ENCODE results near the gene MPDZ. TPM values are rescaled to one million over a fixed set of nuclear protein-coding genes. Genes with fewer than 3 reads are reported as not detected.

The MPDZ gene
- total RNA-seq, 1 donor from 2014 or later: 38.8 TPM

- Histone ChIP-seq H3K9me3 (no peaks in the 10 kb centered on the region), H3K27me3 (no peaks in the 10 kb centered on the region), H3K36me3 (no peaks in the 10 kb centered on the region), H3K4me3 (no peak overlapping the region), H3K27ac (peak overlapping the region; percentile 39), H3K4me1 (peaks cover 20% of the 10 kb centered on the region)
- intact Hi-C loops (cut with DNase I): no loop called here
- TF ChIP-seq CTCF (IDR thresholded peaks at IDR 0.05) (no peak), POLR2A (IDR thresholded peaks at IDR 0.05) (no peak), POLR2AphosphoS5 (IDR thresholded peaks at IDR 0.05; ENCODE audit: insufficient read depth in 1 of 2, low read depth in 1 of 2) (peak in 1 of 2 donors; percentile 75)
- DNase-seq (ENCODE audit: extremely low spot score in 2 of 2): no peak
Measured at GRCh38 chr9:13267743-13268142, 11.7 kb downstream of the MPDZ start.

GRCh38 chr9:13266167-13266566, 13.3 kb downstream of the MPDZ start:
- Histone ChIP-seq H3K4me3 (no peak overlapping the region), H3K27ac (peak overlapping the region; percentile 24), H3K36me3 (no peaks in the 10 kb centered on the region), H3K4me1 (peaks cover 20% of the 10 kb centered on the region), H3K9me3 (no peaks in the 10 kb centered on the region), H3K27me3 (no peaks in the 10 kb centered on the region)
- no peak for DNase-seq (ENCODE audit: extremely low spot score in 2 of 2)
- TF ChIP-seq POLR2AphosphoS5 (IDR thresholded peaks at IDR 0.05; ENCODE audit: insufficient read depth in 1 of 2, low read depth in 1 of 2): no peak
- no peak for TF ChIP-seq POLR2A (IDR thresholded peaks at IDR 0.05)
- TF ChIP-seq CTCF (IDR thresholded peaks at IDR 0.05): no peak
- intact Hi-C loops (cut with DNase I): no loop called here

- DNase-seq (ENCODE audit: extremely low spot score in 2 of 2): no peak
- intact Hi-C loops (cut with DNase I): no loop called here
- no peaks in the 10 kb centered on the region for H3K9me3 ChIP-seq
- no peaks in the 10 kb centered on the region for H3K36me3 ChIP-seq
- H3K27me3 ChIP-seq: no peaks in the 10 kb centered on the region
- H3K27ac ChIP-seq: no peak overlapping the region
- H3K4me1 ChIP-seq: peaks cover 20% of the 10 kb centered on the region
- no peak overlapping the region for H3K4me3 ChIP-seq
- no peak for TF ChIP-seq POLR2A (IDR thresholded peaks at IDR 0.05)
- TF ChIP-seq CTCF (IDR thresholded peaks at IDR 0.05): no peak
- TF ChIP-seq POLR2AphosphoS5 (IDR thresholded peaks at IDR 0.05; ENCODE audit: insufficient read depth in 1 of 2, low read depth in 1 of 2): no peak
Measured at GRCh38 chr9:13264788-13265187, 14.7 kb downstream of the MPDZ start.

DNA sequence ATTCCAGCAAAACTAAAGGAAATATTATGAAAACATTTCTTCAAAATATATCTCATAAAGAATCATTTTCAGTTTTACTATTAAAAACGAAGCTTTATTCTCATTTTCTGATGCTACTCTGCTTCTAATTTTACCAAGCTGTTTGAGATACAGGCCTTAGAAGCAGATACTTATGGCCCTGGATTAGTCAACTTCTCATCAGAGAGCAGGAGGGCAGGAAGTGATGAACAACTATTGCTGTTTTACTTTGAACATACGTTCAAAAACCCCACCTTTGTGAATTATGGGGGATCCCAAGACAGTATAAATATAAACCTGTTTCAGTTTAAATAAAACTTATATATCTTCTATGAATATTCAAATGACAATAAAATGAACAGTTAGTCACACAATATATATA, 16.0 kb downstream of the MPDZ start:
- intact Hi-C loops (cut with DNase I): no loop called here
- Histone ChIP-seq H3K36me3 (no peaks in the 10 kb centered on the region), H3K9me3 (no peaks in the 10 kb centered on the region), H3K4me1 (peaks cover 20% of the 10 kb centered on the region), H3K27me3 (no peaks in the 10 kb centered on the region), H3K4me3 (no peak overlapping the region), H3K27ac (no peak overlapping the region)
- TF ChIP-seq POLR2AphosphoS5 (IDR thresholded peaks at IDR 0.05; ENCODE audit: insufficient read depth in 1 of 2, low read depth in 1 of 2) (no peak), CTCF (IDR thresholded peaks at IDR 0.05) (no peak), POLR2A (IDR thresholded peaks at IDR 0.05) (no peak)
- no peak for DNase-seq (ENCODE audit: extremely low spot score in 2 of 2)

DNA sequence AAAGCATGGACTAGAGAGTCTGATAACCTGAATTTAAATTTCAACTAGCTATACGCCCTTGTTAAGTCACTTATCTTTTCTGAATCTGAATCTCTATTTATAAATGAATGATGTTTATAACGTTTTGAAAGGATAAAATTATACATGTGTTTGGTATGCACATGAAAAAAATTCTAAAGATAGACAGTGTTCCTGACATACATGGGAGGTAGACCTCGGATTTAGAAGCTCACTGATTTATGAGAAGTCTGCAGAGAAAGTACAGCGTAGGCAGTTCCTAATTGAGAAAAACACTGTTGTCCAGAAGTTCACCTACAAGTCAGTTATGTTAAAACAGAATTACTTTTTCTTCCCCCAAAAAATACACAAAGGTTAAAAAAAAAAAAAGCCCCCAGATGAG, 26.6 kb downstream of the MPDZ start:
- no peak overlapping the region for H3K4me3 ChIP-seq
- TF ChIP-seq POLR2A (IDR thresholded peaks at IDR 0.05) (no peak), POLR2AphosphoS5 (IDR thresholded peaks at IDR 0.05; ENCODE audit: insufficient read depth in 1 of 2, low read depth in 1 of 2) (no peak), CTCF (IDR thresholded peaks at IDR 0.05) (no peak)
- no peak overlapping the region for H3K27ac ChIP-seq
- H3K27me3 ChIP-seq: no peaks in the 10 kb centered on the region
- intact Hi-C loops (cut with DNase I): no loop called here
- DNase-seq (ENCODE audit: extremely low spot score in 2 of 2): no peak
- H3K4me1 ChIP-seq: no peaks in the 10 kb centered on the region
- H3K9me3 ChIP-seq: no peaks in the 10 kb centered on the region
- H3K36me3 ChIP-seq: no peaks in the 10 kb centered on the region
